ENCODE measurements around the gene GTF2H1.
A peak's percentile ranks its signal among the peaks of the same experiment; 100 is the strongest.

Gene GTF2H1

GRCh38 chr11:18321969-18322711 lies at the start of gene GTF2H1, which contains the start of gene HPS5:
Gene GTF2H1, plus strand, starts transcription at chr11:18322567. Its CDS starts 10,508 bp downstream, at chr11:18333075.
Gene HPS5, minus strand, starts transcription at chr11:18322140. Its CDS starts 4,282 bp downstream, at chr11:18317858.
- no peak for TF ChIP-seq CTCF (IDR thresholded peaks at IDR 0.05)
- H3K27ac ChIP-seq, result peak within 1 kb of the TSS; percentile 90 to 99
- peak; percentile 97 for DNase-seq (ENCODE audit: low spot score)
- peak within 1 kb of the TSS; percentile 81 for H3K4me3 ChIP-seq

- H3K27ac ChIP-seq, result peak overlapping the region in 1 of 2 donors; percentile 34
- no peak for DNase-seq (ENCODE audit: low spot score)
- no peak overlapping the region for H3K4me3 ChIP-seq
Observed at GRCh38 chr11:18277565-18278271, 44.6 kb upstream of the GTF2H1 start.

GRCh38 chr11:18280438-18281045 lies 41.8 kb upstream of the GTF2H1 start:
- TF ChIP-seq CTCF (IDR thresholded peaks at IDR 0.05), result no peak
- Histone ChIP-seq H3K4me3 (no peak overlapping the region), H3K27ac (no peak overlapping the region)
- no peak for DNase-seq (ENCODE audit: low spot score)

More at GRCh38 chr11:18277565-18278271, 44.6 kb upstream of the GTF2H1 start:
- TF ChIP-seq CTCF (IDR thresholded peaks at IDR 0.05), result no peak

- Histone ChIP-seq H3K4me3 (no peak overlapping the region), H3K27ac (no peak overlapping the region)
- TF ChIP-seq CTCF (IDR thresholded peaks at IDR 0.05), result no peak
- no peak for DNase-seq (ENCODE audit: low spot score)
Observed at GRCh38 chr11:18282626-18283025, 39.7 kb upstream of the GTF2H1 start.

- DNase-seq (ENCODE audit: low spot score), result no peak
- TF ChIP-seq CTCF (IDR thresholded peaks at IDR 0.05), result no peak
Observed at GRCh38 chr11:18285841-18286240, 36.5 kb upstream of the GTF2H1 start.

GRCh38 chr11:18288911-18289310 lies 33.5 kb upstream of the GTF2H1 start:
- TF ChIP-seq CTCF (IDR thresholded peaks at IDR 0.05), result no peak
- DNase-seq (ENCODE audit: low spot score), result no peak
- no peak overlapping the region for H3K4me3 ChIP-seq
- H3K27ac ChIP-seq, result no peak overlapping the region

More at GRCh38 chr11:18285841-18286240, 36.5 kb upstream of the GTF2H1 start:
- H3K27ac ChIP-seq, result no peak overlapping the region
- H3K4me3 ChIP-seq, result no peak overlapping the region
